Keratinocyte (primary cell): Measurements from ENCODE around the gene ACBD3.

ENCODE experiments used
- EZH2 ChIP-seq: IDR thresholded peaks from one replicate; pipeline ENCODE4 v1.6.1; 2012; ENCODE audit warnings: inconsistent platforms, mild to moderate bottlenecking, low read length, moderate library complexity
- TF ChIP-seq, protein P1 (sequence below), 3 experiments: IDR thresholded peaks in 1 of 3; conservative IDR thresholded peaks in 1 of 3; optimal IDR thresholded peaks in 1 of 3; 2 replicates in 2 of 3; 3 replicates in 1 of 3; pipeline versions ENCODE3 to v1.5.1; 2011; ENCODE audit warnings: low read length in 3 of 3, mild to moderate bottlenecking in 3 of 3, moderate library complexity in 2 of 3, control low read depth in 1 of 3, inconsistent platforms in 1 of 3; ENCODE audit not compliant: insufficient read depth in 2 of 3; ENCODE audit errors: extremely low read depth in 1 of 3

DNA sequence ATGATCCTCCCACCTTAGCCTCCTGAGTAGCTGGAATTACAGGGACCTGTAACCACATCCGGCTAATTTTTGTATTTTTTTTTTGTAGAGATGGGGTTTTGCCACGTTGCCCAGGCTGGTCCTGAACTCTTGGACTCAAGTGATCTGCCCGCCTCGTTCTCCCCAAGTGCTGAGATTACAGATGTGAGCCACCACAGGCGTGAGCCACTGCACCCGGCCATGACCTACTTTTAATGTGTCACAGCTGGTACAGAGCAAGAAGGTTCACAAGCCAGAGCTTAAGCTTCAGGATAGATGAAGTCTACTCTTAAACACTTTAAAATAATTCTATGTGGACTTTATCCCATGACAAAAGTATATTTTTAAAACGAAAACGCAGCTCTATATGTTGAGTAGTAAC lies 23.6 kb downstream of the ACBD3 start:
- TF ChIP-seq EZH2 = no peak
- TF ChIP-seq, protein P1, sequence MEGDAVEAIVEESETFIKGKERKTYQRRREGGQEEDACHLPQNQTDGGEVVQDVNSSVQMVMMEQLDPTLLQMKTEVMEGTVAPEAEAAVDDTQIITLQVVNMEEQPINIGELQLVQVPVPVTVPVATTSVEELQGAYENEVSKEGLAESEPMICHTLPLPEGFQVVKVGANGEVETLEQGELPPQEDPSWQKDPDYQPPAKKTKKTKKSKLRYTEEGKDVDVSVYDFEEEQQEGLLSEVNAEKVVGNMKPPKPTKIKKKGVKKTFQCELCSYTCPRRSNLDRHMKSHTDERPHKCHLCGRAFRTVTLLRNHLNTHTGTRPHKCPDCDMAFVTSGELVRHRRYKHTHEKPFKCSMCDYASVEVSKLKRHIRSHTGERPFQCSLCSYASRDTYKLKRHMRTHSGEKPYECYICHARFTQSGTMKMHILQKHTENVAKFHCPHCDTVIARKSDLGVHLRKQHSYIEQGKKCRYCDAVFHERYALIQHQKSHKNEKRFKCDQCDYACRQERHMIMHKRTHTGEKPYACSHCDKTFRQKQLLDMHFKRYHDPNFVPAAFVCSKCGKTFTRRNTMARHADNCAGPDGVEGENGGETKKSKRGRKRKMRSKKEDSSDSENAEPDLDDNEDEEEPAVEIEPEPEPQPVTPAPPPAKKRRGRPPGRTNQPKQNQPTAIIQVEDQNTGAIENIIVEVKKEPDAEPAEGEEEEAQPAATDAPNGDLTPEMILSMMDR (optimal IDR thresholded peaks at IDR 0.05 in 1 of 3, IDR thresholded peaks at IDR 0.05 in 1 of 3, conservative IDR thresholded peaks at IDR 0.05 in 1 of 3; ENCODE audit: extremely low read depth in 1 of 3, insufficient read depth in 2 of 3, low read length in 3 of 3) = no peak
